Measurements from ENCODE around the gene MICAL2. TPM values are rescaled to one million over a fixed set of nuclear protein-coding genes. Genes with fewer than 3 reads are reported as not detected.
A peak's percentile ranks its signal among the peaks of the same experiment; 100 is the strongest.

MICAL2 gene
- total RNA-seq, 3 donors from 2014 or later = 263 to 384 (median 312) TPM

DNA sequence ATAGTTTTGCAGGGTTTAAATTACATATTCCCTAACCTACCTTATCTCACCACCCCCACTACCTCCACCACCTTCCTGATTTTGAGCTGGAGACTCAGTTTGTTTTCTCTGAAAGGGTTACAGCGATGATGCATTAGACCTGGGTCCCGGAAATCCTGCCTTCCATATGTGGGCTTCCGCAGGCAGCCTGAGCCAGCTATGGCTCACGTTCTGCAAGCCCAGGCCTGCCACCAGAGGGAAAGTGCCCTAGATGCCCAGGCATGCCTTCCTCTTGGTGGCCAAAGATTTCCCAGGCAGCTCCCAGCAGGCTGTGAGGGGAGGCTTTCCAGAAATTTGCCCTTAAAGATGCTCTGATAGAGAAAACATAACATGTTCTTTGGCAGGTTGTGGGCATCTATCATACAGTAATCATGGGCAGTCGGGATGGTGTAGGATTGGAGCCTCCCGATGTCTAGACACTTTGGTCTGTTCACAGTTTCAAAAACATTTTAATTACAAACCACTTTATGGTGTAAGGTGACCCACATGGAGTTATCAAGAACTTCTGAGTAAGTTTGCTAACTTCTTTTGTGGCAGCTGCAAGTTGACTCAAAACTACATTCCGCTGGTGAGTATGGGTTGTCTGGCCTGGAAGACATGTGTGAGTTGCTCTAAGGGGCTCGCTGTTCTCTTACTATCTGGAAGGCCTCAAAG lies 79.3 kb downstream of the MICAL2 start:
- TF ChIP-seq, protein P1, sequence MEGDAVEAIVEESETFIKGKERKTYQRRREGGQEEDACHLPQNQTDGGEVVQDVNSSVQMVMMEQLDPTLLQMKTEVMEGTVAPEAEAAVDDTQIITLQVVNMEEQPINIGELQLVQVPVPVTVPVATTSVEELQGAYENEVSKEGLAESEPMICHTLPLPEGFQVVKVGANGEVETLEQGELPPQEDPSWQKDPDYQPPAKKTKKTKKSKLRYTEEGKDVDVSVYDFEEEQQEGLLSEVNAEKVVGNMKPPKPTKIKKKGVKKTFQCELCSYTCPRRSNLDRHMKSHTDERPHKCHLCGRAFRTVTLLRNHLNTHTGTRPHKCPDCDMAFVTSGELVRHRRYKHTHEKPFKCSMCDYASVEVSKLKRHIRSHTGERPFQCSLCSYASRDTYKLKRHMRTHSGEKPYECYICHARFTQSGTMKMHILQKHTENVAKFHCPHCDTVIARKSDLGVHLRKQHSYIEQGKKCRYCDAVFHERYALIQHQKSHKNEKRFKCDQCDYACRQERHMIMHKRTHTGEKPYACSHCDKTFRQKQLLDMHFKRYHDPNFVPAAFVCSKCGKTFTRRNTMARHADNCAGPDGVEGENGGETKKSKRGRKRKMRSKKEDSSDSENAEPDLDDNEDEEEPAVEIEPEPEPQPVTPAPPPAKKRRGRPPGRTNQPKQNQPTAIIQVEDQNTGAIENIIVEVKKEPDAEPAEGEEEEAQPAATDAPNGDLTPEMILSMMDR (IDR thresholded peaks at IDR 0.05) = no peak
- Histone ChIP-seq H3K36me3 (ENCODE audit: low read depth) (no peaks in the 10 kb centered on the region), H3K4me1 (ENCODE audit: low read depth) (no peaks in the 10 kb centered on the region), H3K4me3 (no peak overlapping the region), H3K9me3 (no peaks in the 10 kb centered on the region)
- ATAC-seq (no peak), DNase-seq (no peak)
- intact Hi-C loops (cut with DNase I, micrococcal nuclease) = no loop called here

DNA sequence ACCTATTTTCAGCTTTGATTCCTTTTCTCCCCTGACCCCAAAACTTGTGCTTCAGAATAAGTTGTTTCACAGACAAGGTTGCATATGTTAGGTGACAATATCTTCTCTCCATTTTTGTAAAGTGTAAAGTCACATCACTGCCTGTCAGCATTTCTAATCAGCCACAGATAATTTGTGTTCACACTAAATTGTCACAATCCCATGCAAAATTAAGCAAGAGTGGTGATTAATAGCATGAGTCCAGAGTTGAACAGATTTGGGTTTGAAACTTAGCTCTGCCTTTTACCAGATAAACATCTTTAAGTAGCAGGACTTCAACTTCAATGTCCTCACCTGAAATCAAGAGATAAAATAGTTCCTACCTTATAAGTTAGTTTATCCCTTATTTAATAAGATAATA lies 80.1 kb downstream of the MICAL2 start:
- intact Hi-C loops (cut with DNase I, micrococcal nuclease) = no loop called here
- no peak for ATAC-seq
- Histone ChIP-seq H3K36me3 (ENCODE audit: low read depth) (no peaks in the 10 kb centered on the region), H3K4me1 (ENCODE audit: low read depth) (no peaks in the 10 kb centered on the region), H3K9me3 (no peaks in the 10 kb centered on the region), H3K4me3 (no peak overlapping the region)
- no peak for DNase-seq
- TF ChIP-seq, protein P1 (IDR thresholded peaks at IDR 0.05) = no peak

DNA sequence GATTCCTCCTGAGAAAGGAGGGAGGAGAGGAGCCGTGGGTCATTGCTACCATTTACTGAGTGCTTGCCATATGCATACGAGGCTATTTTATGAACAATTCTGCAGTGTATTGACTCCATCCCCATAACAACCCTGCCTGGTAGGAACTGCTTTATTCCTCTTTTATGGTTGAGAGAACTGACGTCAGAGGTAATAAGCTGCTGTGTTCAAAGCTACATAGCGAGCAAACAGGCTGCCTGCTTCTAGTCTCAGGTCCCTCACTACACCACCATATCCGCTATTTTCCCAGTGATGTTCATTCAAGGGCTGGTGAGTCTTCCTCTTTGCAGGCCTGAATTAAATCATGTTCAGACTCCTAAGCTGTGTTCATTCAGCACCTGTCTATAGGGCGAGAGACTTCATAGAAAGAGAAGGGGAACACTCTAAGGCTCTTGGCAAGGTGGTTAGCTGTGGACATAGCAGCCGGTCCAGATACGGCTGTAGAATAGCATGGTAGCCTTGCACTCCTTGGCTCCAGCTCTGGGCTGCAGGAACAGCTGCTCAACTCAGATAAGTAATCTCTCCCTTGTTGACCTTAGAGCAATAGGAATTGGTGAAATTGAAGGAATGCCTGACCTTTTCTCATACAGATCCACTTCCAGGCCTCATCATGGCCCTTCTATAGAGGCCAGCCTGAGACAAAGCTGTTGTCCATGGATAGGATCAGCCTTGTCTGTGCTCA lies 82.6 kb downstream of the MICAL2 start:
- peak in 1 of 3 donors; percentile 37 for DNase-seq

DNA sequence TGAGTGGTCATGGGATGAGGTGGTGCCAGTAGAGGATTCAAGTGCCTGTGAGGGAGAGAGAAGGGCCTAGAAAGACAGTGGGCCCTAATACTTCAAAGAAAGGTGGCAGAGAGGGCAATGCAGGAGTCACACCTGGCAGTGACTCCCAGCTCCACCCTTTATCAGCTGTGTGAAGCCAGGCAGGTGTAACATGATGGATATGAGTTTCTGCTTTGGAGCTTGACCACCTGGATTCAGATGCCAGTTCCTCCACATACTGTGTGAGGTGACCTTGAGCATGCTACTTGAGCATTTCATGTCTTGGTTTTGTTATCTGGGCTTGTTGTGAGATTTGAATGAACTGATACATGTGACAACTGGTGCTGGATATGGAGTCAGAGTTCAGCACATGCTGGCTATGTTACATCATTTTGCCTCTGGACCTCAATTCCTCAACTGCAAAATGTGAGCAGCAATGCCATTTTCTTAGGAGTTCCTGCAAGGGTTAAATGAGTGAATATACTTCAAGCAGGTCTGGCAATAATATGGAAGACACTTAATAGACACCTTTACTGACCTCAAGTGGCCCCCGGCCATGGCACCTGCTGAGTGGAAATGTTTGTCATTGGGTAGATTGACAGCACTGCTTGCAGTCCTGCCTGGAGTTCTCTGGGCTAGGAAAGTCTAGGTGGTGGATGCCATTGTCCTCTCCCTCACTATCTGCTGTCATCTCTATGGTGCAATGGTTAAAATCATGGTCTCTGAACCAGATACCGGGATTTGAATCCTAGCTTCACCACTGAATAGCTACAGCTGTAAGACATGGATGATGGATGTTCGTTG lies 83.3 kb downstream of the MICAL2 start:
- Histone ChIP-seq H3K4me1 (ENCODE audit: low read depth) (peaks cover 7% of the 10 kb centered on the region), H3K36me3 (ENCODE audit: low read depth) (no peaks in the 10 kb centered on the region), H3K9me3 (no peaks in the 10 kb centered on the region), H3K4me3 (no peak overlapping the region)
- intact Hi-C loops (cut with DNase I, micrococcal nuclease) = no loop called here
- DNase-seq (no peak), ATAC-seq (peak; percentile 10)
- TF ChIP-seq, protein P1 (IDR thresholded peaks at IDR 0.05) = no peak

More for the DNA sequence above, 82.6 kb downstream of the MICAL2 start:
- no peak overlapping the region for H3K4me3 ChIP-seq
- TF ChIP-seq, protein P1 (IDR thresholded peaks at IDR 0.05) = no peak
- intact Hi-C loops (cut with DNase I, micrococcal nuclease) = no loop called here
- no peaks in the 10 kb centered on the region for H3K9me3 ChIP-seq
- peaks cover 3% of the 10 kb centered on the region for H3K4me1 ChIP-seq (ENCODE audit: low read depth)
- peak; percentile 89 for ATAC-seq
- H3K36me3 ChIP-seq (ENCODE audit: low read depth) = no peaks in the 10 kb centered on the region

DNA sequence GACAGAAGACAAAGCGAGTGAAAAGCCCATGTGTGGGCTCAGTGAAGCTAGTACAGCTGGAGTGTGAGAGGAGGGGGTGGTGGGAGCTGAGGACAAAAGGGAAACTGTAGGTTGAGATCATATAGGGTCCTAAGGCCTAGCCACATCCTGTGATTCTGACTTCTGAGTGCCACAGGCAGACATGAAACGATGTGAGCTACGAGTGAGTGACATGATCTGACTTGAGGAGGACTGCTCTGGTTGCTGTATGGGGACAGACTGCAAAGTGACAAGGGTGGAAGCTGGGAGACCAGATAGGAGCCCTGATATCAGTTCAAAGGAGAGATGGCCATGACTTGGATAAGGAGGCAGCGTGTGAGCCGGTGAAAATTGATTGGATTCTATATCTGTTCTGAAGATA lies 85.4 kb downstream of the MICAL2 start:
- H3K4me1 ChIP-seq (ENCODE audit: low read depth) = peaks cover 14% of the 10 kb centered on the region
- TF ChIP-seq, protein P1 (IDR thresholded peaks at IDR 0.05) = no peak
- no peak for DNase-seq
- peak; percentile 35 for ATAC-seq
- intact Hi-C loops (cut with DNase I, micrococcal nuclease) = no loop called here
- H3K9me3 ChIP-seq = no peaks in the 10 kb centered on the region
- H3K4me3 ChIP-seq = no peak overlapping the region
- no peaks in the 10 kb centered on the region for H3K36me3 ChIP-seq (ENCODE audit: low read depth)
